Chondrocyte (in vitro differentiated cells): ENCODE measurements around the gene MAP2. TPM values are rescaled to one million over a fixed set of nuclear protein-coding genes. Genes with fewer than 3 reads are reported as not detected.
A peak's percentile ranks its signal among the peaks of the same experiment; 100 is the strongest.

Experiments
- DNase-seq: peaks from one replicate; pipeline ENCODE4 v3.0.0; 2021; ENCODE audit warnings: mixed read lengths, low spot score
- H3K27ac Mint-ChIP-seq: one replicate; pipeline ENCODE4 v1.8.0; 2021; ENCODE audit warnings: mild to moderate bottlenecking, moderate library complexity, mixed read lengths; ENCODE audit not compliant: unreplicated experiment
- H3K27me3 Mint-ChIP-seq: 2 replicates; pipeline ENCODE4 v1.8.0; 2021; ENCODE audit warnings: low read depth, mixed read lengths
- H3K36me3 Mint-ChIP-seq: 2 replicates; pipeline ENCODE4 v1.8.0; 2021; ENCODE audit warnings: low read depth, mixed read lengths
- H3K4me1 Mint-ChIP-seq: 2 replicates; pipeline ENCODE4 v1.8.0; 2021; ENCODE audit warnings: low read depth, mild to moderate bottlenecking, mixed read lengths
- H3K4me3 Mint-ChIP-seq: one replicate; pipeline ENCODE4 v1.8.0; 2021; ENCODE audit warnings: mild to moderate bottlenecking, moderate library complexity, mixed read lengths; ENCODE audit not compliant: unreplicated experiment
- H3K9me3 Mint-ChIP-seq: 2 replicates; pipeline ENCODE4 v1.8.0; 2021; ENCODE audit warnings: low read depth, mixed read lengths
- CTCF ChIP-seq: fragments of 200-600 bp; sonication (generic); IDR thresholded peaks from 2 replicates; pipeline ENCODE4 v1.5.0; 2021; ENCODE audit warnings: antibody characterized with exemption, mild to moderate bottlenecking, moderate library complexity
- total RNA-seq: library from RNA; stranded (reverse); gene quantifications from 3 replicates; pipeline ENCODE4 v1.2.1, GENCODE V29; 2021

The MAP2 gene
- total RNA-seq, 1 donor from 2014 or later: 13.9 TPM

- Mint-ChIP-seq H3K4me3 (peak overlapping the region; percentile 29), H3K27ac (peak overlapping the region; percentile 91), H3K9me3 (no peaks in the 10 kb centered on the region), H3K4me1 (peaks cover 40% of the 10 kb centered on the region), H3K27me3 (no peaks in the 10 kb centered on the region), H3K36me3 (no peaks in the 10 kb centered on the region)
- no peak for DNase-seq
- no peak for TF ChIP-seq CTCF
Observed at GRCh38 chr2:209525834-209526281, 102.0 kb downstream of the MAP2 start.

DNA sequence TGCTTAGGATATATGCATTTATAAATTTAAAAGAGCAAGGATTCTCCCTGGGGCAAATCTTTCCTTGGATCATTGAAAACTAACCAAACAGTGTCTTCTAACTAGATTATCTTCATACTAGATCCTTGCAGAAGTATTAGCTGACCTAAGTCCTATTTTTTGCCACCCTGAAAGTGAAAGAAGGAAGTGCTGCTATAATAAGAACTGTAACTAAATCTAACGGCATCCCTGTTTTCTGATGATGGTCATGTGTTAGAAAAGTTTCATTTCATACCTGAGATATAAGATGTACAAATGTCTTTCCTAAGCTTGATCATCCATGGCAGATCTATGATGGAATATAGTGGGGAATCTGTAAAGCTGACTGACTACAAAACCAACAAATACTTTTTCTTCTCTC lies 102.7 kb downstream of the MAP2 start:
- Mint-ChIP-seq H3K4me1 (peaks cover 40% of the 10 kb centered on the region), H3K4me3 (peak overlapping the region; percentile 20), H3K27me3 (no peaks in the 10 kb centered on the region), H3K9me3 (no peaks in the 10 kb centered on the region), H3K27ac (peak overlapping the region; percentile 91), H3K36me3 (no peaks in the 10 kb centered on the region)
- no peak for TF ChIP-seq CTCF
- no peak for DNase-seq

- DNase-seq: no peak
- no peak overlapping the region for H3K4me3 Mint-ChIP-seq
- no peaks in the 10 kb centered on the region for H3K27me3 Mint-ChIP-seq
- H3K36me3 Mint-ChIP-seq: no peaks in the 10 kb centered on the region
- peaks cover 29% of the 10 kb centered on the region for H3K4me1 Mint-ChIP-seq
- no peaks in the 10 kb centered on the region for H3K9me3 Mint-ChIP-seq
- no peak overlapping the region for H3K27ac Mint-ChIP-seq
- no peak for TF ChIP-seq CTCF
Observed at GRCh38 chr2:209529579-209529978, 105.7 kb downstream of the MAP2 start.

- peaks cover 7% of the 10 kb centered on the region for H3K4me1 Mint-ChIP-seq
- no peak overlapping the region for H3K4me3 Mint-ChIP-seq
- no peaks in the 10 kb centered on the region for H3K36me3 Mint-ChIP-seq
- no peak for DNase-seq
- no peak overlapping the region for H3K27ac Mint-ChIP-seq
- no peak for TF ChIP-seq CTCF
- no peaks in the 10 kb centered on the region for H3K27me3 Mint-ChIP-seq
- H3K9me3 Mint-ChIP-seq: no peaks in the 10 kb centered on the region
Observed at GRCh38 chr2:209532321-209532720, 108.5 kb downstream of the MAP2 start.

DNA sequence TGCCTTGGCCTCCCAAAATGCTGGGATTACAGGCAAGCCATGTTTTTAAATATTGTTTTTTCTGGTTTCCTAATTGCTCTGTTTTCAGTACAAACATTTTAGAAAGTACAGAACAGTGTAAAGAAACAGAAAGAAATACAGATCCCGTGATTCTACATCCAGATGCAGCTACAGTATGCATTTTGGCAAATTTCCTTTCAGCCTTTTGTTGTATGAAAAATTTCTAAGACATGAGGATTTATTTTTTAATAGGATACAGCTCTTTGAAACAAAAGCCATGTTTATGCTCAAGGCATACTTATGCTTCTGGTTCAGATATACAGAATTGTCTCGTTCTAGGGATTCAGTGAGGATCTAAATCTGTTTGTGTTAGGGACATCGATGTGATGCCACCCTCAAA lies 109.5 kb downstream of the MAP2 start:
- H3K9me3 Mint-ChIP-seq: no peaks in the 10 kb centered on the region
- no peaks in the 10 kb centered on the region for H3K36me3 Mint-ChIP-seq
- TF ChIP-seq CTCF: no peak
- DNase-seq: no peak
- H3K27me3 Mint-ChIP-seq: no peaks in the 10 kb centered on the region
- H3K4me3 Mint-ChIP-seq: no peak overlapping the region
- H3K27ac Mint-ChIP-seq: no peak overlapping the region
- peaks cover 3% of the 10 kb centered on the region for H3K4me1 Mint-ChIP-seq
